Hematopoietic multipotent progenitor cell treated with erythropoietin and hydrocortisone succinate and interleukin-3 and kit ligand, for 6 days (in vitro differentiated cells): ENCODE measurements around the gene CFAP97D2.
"Not testable (repeated sequence)": the region's sequence is repeated elsewhere in the genome, so short reads cannot be mapped to it uniquely, and the experiment has no call there.

Experiments used
- DNase-seq: peaks from one replicate; pipeline ENCODE4 v3.0.0-alpha.2; 2015

CFAP97D2 gene

GRCh38 chr13:114179087-114179658, at the start of gene CFAP97D2:
CFAP97D2 (plus strand) TSS chr13:114179257; CDS start chr13:114179331, 74 bp downstream.
- DNase-seq: no peak

GRCh38 chr13:114129649-114130062, 49.4 kb upstream of the CFAP97D2 start:
- DNase-seq: no peak

DNA sequence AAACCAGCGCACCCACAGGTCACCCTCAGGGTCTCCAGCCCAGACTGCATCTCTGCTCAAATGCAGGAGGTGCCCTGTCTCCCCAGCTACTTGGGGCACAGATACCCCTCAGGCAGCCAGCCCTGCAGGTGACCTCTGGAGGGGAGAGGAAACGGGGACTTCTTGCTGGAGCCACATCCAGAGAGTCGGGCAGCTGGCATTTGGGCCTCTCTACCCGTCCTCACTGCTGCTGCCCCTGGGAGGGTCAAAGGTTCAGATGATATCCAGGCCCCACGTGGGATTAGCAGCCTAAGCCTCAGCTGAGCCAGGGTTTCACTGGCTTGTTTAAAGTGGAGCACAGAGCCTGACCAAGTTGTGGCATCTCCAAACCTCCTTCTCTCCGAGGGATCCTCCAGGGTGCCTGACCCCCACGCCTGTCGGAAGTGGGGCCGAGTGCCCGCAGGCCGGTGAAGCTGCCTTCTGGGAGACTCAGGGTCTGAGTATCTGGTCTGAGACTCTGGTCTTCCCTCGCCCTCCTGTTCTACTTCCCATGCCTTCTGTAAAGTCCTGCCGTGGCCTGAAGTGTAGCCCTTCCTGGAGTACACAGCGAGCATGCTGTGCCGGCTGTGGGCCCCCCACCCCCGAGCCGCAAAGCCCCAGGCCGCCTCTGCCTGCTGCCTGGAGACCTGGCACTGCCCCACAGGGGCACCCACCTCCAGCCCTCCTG, 48.8 kb upstream of the CFAP97D2 start:
- DNase-seq: no peak

- peak; percentile 75 for DNase-seq
These were observed 48.0 kb upstream of the CFAP97D2 start for GRCh38 chr13:114130837-114131582.

DNA sequence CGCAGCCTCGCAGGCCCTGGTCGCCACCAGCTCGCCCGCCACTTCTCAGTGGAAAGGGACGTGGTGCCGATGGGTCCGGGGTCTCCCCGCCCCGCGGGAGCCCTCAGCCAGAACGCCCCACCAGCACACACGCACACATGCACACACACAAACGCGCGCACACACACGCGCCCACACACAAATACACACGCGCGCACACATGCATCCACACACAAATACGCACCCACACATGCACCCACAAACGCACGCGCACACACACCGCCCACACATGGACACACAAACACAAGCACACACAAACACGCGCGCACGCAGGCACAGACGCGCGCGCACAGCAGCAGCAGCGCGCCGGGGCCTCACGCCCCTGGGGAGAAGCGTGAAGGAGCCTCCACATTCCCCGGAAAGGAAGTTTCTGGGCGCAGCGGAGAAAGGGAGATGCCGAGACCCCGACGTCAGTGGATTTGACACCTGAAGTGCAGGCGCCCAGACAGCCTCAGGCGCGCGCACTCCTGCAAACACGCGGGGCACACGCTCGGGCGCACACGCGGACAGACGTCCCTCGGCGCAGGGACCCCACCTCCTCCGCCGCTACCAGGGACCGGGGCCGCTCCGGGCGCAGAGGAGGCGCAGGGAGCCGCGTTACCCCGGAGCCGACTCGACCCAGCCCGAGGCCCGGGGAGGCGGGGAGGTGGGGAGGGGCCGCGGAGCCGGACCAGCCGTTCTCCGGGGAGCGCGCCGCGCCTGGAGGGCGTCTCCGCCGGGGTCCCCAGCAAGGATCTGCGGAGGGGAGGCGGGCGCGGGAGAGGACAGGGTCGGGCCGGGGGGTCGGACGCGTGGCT, 47.3 kb upstream of the CFAP97D2 start:
- peak; percentile 40 for DNase-seq

GRCh38 chr13:114132419-114133121, 46.5 kb upstream of the CFAP97D2 start, which contains the start of gene RASA3:
RASA3 (minus strand) TSS chr13:114132623; CDS start chr13:114132489, 134 bp downstream.
- DNase-seq: peak; percentile 91

DNA sequence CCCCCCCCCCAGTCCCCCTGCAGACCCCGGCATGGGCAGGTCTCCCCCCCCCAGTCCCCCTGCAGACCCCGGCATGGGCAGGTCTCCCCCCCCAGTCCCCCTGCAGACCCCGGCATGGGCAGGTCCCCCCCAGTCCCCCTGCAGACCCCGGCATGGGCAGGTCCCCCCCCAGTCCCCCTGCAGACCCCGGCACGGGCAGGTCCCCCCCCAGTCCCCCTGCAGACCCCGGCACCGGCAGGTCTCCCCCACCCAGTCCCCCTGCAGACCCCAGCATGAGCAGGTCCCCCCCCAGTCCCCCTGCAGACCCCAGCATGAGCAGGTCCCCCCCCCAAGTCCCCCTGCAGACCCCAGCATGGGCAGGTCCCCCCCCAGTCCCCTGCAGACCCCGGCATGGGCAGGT, 45.9 kb upstream of the CFAP97D2 start:
- DNase-seq: not testable (repeated sequence)

- not testable (repeated sequence) for DNase-seq
These were observed 45.5 kb upstream of the CFAP97D2 start for GRCh38 chr13:114133552-114133951.

DNA sequence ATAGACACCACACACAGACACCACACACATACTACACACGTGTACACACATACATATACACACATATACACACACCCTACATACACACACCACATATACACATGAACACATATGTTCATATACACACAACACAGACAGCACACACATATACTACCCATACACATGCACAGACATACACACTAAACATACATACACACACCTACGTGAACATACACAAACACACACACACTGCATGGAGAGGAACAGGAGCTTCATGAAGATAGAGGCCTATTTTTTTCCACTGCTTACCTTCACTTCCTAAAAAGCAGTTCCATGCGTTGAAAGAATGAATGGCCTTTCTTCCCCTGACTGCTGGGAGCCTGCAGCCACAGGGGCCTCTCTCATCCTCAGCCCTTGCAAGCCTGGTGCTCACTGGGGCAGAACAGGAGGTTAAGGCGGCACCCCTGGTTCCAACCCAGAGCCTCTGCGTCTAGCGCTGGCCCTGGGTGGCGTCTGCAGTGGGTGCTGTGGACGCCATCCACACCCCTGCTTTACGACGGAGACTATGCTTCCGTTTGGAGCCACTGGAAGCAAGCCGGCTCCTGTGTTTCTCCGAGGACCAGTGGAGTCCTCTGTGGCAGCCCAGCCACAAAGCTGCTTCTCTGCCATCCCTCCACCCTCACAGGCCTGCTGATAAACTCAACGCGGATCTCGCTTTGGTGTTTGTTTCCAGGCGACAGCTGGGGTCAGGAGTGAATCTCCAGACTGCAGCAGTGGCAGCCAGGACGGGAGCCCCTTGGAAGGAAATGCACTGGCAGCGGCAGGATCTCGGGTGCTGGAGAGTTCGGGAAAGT, 44.7 kb upstream of the CFAP97D2 start:
- DNase-seq: peak; percentile 67

DNA sequence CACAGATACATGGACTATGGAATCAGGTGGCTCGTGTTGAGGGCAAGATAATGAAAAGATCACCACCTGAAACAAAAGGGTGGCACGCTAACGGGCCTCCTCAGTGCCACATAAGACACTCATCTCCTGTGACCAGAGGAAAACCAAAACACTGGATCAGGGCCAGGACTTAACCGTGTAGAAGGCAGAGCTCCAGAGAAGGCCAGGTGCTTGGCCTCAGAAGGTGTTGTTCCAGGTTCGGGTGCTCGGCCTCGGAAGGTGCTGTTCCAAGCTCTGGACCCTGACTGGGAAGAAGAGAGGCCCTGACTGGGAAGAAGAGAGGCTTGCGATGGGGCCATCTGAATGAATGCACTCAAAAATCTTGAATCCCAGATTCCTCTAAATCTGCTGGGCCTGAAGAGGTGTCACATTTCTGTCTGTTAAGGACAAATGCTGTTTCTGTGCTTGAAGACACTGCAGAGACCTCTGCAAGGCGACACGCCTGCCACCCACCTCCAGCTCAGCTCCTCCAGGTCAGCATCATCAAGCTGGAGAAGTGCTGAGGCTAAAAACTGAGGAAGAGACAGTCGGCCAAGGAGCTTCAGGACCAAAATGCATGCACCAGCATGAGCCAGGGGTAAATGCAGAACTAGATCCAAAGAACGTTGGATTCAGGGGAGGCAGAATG, 44.0 kb upstream of the CFAP97D2 start:
- no peak for DNase-seq

DNA sequence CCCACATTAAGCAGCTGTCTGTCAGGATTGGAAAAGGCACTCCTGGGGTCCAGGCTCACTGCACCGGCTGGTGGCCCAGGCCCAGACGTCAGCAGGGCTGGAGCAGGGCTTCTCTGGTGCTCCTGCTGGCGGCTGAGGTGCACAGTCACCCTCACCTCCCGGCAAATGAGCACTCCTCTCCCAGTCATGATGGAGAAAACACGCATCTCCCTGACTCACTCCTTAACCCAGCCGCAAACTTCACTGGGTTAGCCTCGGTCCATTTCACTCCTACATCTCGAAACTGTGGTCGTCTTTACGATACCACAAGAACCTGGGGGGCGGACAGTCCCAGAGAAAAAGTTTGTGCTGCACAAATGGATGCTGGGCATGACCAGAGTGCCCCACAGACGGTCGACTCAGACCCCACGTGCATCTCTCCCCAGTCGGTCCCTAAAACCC, 43.3 kb upstream of the CFAP97D2 start:
- DNase-seq: no peak

DNA sequence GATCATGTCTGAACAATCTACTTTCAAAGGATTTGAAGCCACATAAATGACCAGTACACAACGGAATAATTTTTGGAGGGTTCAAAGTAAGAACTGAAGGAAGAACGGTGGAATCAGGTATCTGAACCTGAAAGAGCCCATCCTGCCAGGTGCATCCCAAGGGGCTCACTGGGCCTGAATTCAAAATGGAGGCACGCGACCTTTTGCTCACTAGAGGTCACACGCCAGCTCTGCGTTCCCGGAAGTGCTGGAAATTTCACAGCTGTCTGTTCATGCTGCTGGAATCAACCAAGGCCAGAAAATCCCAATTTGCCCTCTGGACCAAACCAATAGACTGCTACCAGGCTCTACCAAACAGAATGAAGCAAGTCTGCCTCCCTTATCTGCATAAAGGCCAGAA, 42.5 kb upstream of the CFAP97D2 start:
- DNase-seq: no peak

DNA sequence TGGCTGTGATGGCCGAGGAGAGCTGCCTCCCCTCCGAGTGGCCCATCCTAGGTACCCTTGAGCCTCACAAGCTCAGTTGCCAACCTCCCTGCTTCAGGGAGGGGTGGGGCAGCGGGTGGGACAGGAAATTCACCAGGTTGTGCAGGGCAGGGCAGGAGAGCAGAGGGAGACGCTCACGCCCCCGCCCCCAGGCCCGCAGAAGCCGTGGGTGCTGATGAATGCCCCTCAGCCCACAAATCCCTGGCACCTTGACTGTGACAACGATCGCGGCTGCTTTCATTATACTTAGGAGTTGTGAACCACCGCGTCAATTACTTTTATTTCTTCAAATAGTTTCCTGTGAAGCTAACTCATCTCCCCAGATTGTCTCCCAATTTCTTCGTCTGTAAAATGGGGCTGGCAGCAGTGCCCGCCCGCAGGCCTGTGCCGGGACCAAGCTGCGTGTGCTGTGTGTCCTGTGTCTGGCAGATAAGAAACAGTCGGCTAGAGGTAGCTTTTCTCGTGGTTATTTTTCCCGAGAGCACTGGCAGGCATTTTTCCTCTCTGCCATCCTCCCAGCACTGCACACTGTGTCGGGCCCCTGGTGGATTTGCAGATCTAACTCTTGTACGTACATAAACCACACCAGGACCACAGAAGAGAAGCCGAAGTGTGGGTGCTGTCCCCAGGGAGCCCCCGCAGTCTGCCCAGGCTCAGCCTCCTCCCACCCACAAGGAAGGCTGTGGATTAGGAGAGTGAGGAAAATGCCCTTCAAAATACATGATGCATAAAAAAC, 38.7 kb upstream of the CFAP97D2 start:
- peak; percentile 93 for DNase-seq

DNA sequence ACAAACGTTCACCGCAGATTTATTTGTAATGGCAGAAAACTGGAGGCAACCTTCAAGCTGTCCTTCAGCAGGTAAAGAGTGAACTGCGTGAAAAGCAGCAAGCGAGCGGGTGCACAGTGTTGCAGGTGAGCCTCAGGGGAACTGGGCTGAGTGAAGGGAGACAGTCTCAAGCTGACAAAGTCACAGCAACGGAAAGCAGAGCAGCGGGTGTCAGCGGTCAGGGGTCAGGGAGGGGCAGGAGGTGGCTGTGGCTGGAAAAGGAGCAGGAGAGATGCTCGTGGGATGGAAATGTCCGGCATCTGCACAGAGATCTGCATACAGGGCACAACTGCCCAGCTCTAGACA, 38.2 kb upstream of the CFAP97D2 start:
- DNase-seq: peak; percentile 62

DNA sequence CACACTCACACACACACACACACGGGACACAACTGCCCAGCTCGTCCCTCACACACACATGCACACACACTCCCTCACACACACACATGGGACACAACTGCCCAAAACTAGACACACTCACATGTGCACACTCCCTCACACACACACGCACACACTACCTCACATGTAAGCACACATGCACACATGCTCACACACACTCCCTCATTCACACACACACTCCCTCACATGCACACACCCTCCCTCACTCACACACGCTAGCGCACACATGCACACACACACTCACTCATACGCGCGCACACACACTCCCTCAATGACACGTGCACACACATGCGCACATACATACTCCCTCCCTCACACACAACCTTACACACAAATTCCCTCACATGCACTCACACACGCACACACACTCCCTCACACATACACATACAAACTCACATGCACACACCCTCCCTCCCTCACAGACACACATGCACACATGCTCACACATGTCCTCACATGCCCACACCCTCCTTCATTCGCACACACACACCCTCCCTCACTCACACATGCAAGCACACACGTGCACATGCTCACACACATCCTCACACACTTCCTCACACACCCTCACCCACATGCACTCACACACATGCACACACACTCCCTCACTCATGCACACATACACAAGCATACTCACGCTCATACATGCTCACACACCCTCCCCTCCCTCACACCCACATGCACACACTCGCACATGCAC, 37.6 kb upstream of the CFAP97D2 start:
- no peak for DNase-seq

DNA sequence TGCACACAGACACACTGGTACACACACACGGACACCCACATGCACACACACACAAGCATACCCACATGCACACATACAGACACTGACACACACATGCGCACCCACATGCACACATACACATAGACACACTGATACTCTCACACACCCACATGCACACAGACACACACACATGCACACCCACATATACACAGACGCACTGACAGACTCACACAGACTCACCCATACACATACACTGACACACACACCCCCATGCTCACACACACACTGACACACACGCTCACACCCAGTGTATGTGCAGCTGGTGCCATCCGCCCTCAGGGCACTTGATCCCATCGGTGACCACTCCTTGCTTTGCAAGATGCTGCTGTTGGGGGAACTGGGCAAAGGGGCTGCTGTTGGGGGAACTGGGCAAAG, 36.9 kb upstream of the CFAP97D2 start:
- DNase-seq: no peak

DNA sequence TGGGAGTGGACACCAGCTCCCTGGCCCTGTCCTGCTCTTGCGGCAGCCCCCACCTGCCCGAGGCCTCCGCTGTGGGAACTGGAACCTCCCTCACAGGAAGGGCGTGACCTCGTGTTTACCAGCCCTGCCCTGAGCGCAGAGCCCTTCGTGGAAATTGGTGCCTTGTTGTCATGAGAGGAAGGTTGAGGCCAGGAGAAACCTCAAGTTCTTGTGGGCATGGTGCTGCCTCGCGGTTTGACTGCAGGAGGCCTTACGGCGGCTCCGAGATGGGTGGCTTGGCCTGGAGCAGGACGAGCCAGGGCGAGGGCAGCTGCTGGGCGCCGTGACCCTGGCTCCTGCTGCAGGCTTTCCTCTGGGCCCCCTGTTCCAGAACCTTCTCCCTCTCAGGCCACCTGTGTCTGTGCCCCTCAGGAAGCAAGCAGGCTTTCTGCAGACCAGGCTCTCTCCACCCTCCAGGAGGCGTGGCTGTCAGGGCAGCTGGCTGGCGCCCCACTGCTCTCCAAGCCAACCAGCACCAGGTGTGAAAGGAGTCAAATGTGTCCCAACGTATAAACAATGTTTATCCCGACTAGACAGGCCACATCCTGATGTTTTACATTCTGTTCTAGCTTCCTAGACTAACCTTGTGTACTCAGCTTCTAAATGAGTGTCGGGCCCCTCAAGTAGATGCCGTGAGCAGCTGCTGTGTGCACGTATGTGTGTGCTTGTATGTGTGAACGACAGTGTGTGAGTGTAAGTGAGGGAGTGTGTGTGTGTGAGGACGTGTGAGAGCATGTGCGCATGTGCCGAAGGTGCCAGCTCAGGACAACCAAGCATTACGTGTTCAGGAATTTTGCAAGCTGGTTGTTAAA, 36.2 kb upstream of the CFAP97D2 start:
- DNase-seq: peak; percentile 88
